Glomerular visceral epithelial cell (primary cell): ENCODE data around the gene JSRP1.
A peak's percentile ranks its signal among the peaks of the same experiment; 100 is the strongest.
"Not testable (repeated sequence)": the region's sequence is repeated elsewhere in the genome, so short reads cannot be mapped to it uniquely, and the experiment has no call there.

Experiments used
- DNase-seq: peaks from one replicate; pipeline ENCODE4 v3.0.0-alpha.2; 2016; ENCODE audit errors: extremely low spot score

JSRP1 gene

GRCh38 chr19:2282062-2282861 lies 26.0 kb upstream of the JSRP1 start, which contains the start of gene PEAK3:
TSS of gene PEAK3 (minus strand) at chr19:2282175. CDS start at chr19:2280931, 1,244 bp downstream.
- peak; percentile 59 for DNase-seq

- DNase-seq: not testable (repeated sequence)
Measured at GRCh38 chr19:2281265-2282061, 25.2 kb upstream of the JSRP1 start.

GRCh38 chr19:2280633-2281264 lies 24.5 kb upstream of the JSRP1 start:
- DNase-seq: no peak

- DNase-seq: no peak
Measured at GRCh38 chr19:2278459-2279158, 22.4 kb upstream of the JSRP1 start.

- DNase-seq: no peak
Measured at GRCh38 chr19:2277138-2277537, 20.9 kb upstream of the JSRP1 start.

- no peak for DNase-seq
Measured at GRCh38 chr19:2276429-2276986, 20.3 kb upstream of the JSRP1 start.

- no peak for DNase-seq
Measured at GRCh38 chr19:2275588-2276428, 19.6 kb upstream of the JSRP1 start.

- peak; percentile 68 for DNase-seq
Measured at GRCh38 chr19:2274931-2275535, 18.8 kb upstream of the JSRP1 start.

GRCh38 chr19:2274185-2274711 lies 18.0 kb upstream of the JSRP1 start:
- no peak for DNase-seq

GRCh38 chr19:2273356-2274184 lies 17.4 kb upstream of the JSRP1 start:
- peak; percentile 79 for DNase-seq

- peak; percentile 71 for DNase-seq
Measured at GRCh38 chr19:2271234-2272103, 15.3 kb upstream of the JSRP1 start.

GRCh38 chr19:2270423-2271233 lies 14.4 kb upstream of the JSRP1 start:
- peak; percentile 84 for DNase-seq

GRCh38 chr19:2270157-2270422 lies 13.9 kb upstream of the JSRP1 start:
- DNase-seq: no peak

- DNase-seq: peak; percentile 98
Measured at GRCh38 chr19:2269244-2270156, 13.3 kb upstream of the JSRP1 start.

- DNase-seq: no peak
Measured at GRCh38 chr19:2268861-2269243, 12.6 kb upstream of the JSRP1 start.

- no peak for DNase-seq
Measured at GRCh38 chr19:2268480-2268830, 12.2 kb upstream of the JSRP1 start.
